Muscle of arm (tissue), 12 donors: Measurements from ENCODE around the gene UGDH. TPM values are rescaled to one million over a fixed set of nuclear protein-coding genes. Genes with fewer than 3 reads are reported as not detected.
"Not testable (repeated sequence)": the region's sequence is repeated elsewhere in the genome, so short reads cannot be mapped to it uniquely, and the experiment has no call there.

Experiments used
- DNase-seq: peaks from one replicate; pipeline ENCODE4 v3.0.0-alpha.2; 2013
- polyA plus RNA-seq, 12 donors: library from polyadenylated mRNA; unstranded; fragments of 120-200 nt; gene quantifications; one replicate each; pipeline ENCODE4 v1.2.1, GENCODE V29; 2013; ENCODE audit not compliant: insufficient read length in 12 of 12

The UGDH gene
- polyA plus RNA-seq, 12 donors, result 38.4 to 86.6 (median 54.1) TPM; not detected in 1

GRCh38 chr4:39533541-39533940 is 6.3 kb upstream of the UGDH start:
- DNase-seq, result no peak

- not testable (repeated sequence) for DNase-seq
Measured at GRCh38 chr4:39532237-39532636, 5.0 kb upstream of the UGDH start.

- no peak for DNase-seq
Measured at GRCh38 chr4:39530682-39531081, 3.4 kb upstream of the UGDH start.

GRCh38 chr4:39529534-39529933 is 2.3 kb upstream of the UGDH start:
- no peak for DNase-seq

GRCh38 chr4:39528061-39528465 is 824 bp upstream of the UGDH start:
- DNase-seq, result peak; percentile 87

- DNase-seq, result no peak
Measured at GRCh38 chr4:39526765-39527295, 409 bp downstream of the UGDH start.

GRCh38 chr4:39525822-39526690 is 1.2 kb downstream of the UGDH start:
- peak; percentile 5 for DNase-seq

- no peak for DNase-seq
Measured at GRCh38 chr4:39524161-39524957, 2.9 kb downstream of the UGDH start.

- DNase-seq, result peak; percentile 15
Measured at GRCh38 chr4:39522068-39522467, 5.2 kb downstream of the UGDH start.

GRCh38 chr4:39521253-39521919 is 5.9 kb downstream of the UGDH start:
- peak; percentile 56 for DNase-seq

GRCh38 chr4:39518484-39518883 is 8.8 kb downstream of the UGDH start:
- no peak for DNase-seq

- no peak for DNase-seq
Measured at GRCh38 chr4:39516407-39516966, 10.8 kb downstream of the UGDH start.

- DNase-seq, result not testable (repeated sequence)
Measured at GRCh38 chr4:39515669-39516401, 11.4 kb downstream of the UGDH start.

- DNase-seq, result no peak
Measured at GRCh38 chr4:39514888-39515401, 12.3 kb downstream of the UGDH start.

GRCh38 chr4:39514266-39514665 is 13.0 kb downstream of the UGDH start:
- DNase-seq, result not testable (repeated sequence)

- no peak for DNase-seq
Measured at GRCh38 chr4:39510348-39510929, 16.8 kb downstream of the UGDH start.

GRCh38 chr4:39505581-39505980 is 21.7 kb downstream of the UGDH start:
- no peak for DNase-seq

- DNase-seq, result no peak
Measured at GRCh38 chr4:39504538-39504937, 22.7 kb downstream of the UGDH start.

GRCh38 chr4:39502664-39503035 is 24.6 kb downstream of the UGDH start:
- not testable (repeated sequence) for DNase-seq

GRCh38 chr4:39502019-39502663 is 25.1 kb downstream of the UGDH start:
- DNase-seq, result no peak
